Adrenal gland (tissue), 12 donors: ENCODE results near the gene SOST. TPM values are rescaled to one million over a fixed set of nuclear protein-coding genes. Genes with fewer than 3 reads are reported as not detected.

ENCODE experiments used
- DNase-seq, 7 donors: peaks; one replicate each; pipeline ENCODE4 v3.0.0-alpha.2; 2019 to 2020
- H3K27ac ChIP-seq, 5 donors: fragments of 200-600 bp; sonication (generic) in 4 of 5; 1 replicate in 3 of 5; 2 replicates in 2 of 5; pipeline versions ENCODE4 v1.5.1 to v1.8.0; 2016 to 2020; ENCODE audit warnings: mild to moderate bottlenecking in 1 of 5
- H3K27me3 ChIP-seq: fragments of 200-600 bp; 2 replicates; pipeline ENCODE4 v1.8.0; 2021
- H3K36me3 ChIP-seq, 2 donors: fragments of 200-600 bp; replicated peaks in 1 of 2; 1 replicate in 1 of 2; 2 replicates in 1 of 2; pipeline versions ENCODE4 v1.5.1 to v1.8.0; 2018 to 2022
- H3K4me1 ChIP-seq, 2 donors: fragments of 200-600 bp; replicated peaks in 1 of 2; 1 replicate in 1 of 2; 2 replicates in 1 of 2; pipeline versions ENCODE4 v1.5.1 to v1.8.0; 2018 to 2021
- H3K4me3 ChIP-seq, 4 donors: fragments of 200-600 bp; sonication (generic) in 3 of 4; one replicate each; pipeline ENCODE4 v1.5.1; 2016 to 2018
- H3K9me3 ChIP-seq, 3 donors: fragments of 200-600 bp; sonication (generic) in 1 of 3; replicated peaks in 1 of 3; 1 replicate in 2 of 3; 2 replicates in 1 of 3; pipeline versions ENCODE4 v1.5.1 to v1.8.0; 2016 to 2021
- CTCF ChIP-seq, 6 experiments: fragments of 450-650 bp in 4 of 6; fragments of 200-600 bp in 2 of 6; sonication (generic) in 1 of 6; IDR thresholded peaks; 1 replicate in 5 of 6; 2 replicates in 1 of 6; pipeline versions ENCODE4 v1.5.1 to v1.8.0; 2016 to 2021; ENCODE audit warnings: antibody characterized with exemption in 6 of 6, mild to moderate bottlenecking in 2 of 6, moderate library complexity in 1 of 6
- POLR2A ChIP-seq, 2 donors: fragments of 450-650 bp; IDR thresholded peaks; one replicate each; pipeline ENCODE4 v1.6.1; 2017; ENCODE audit warnings: antibody characterized with exemption in 2 of 2, mild to moderate bottlenecking in 2 of 2, moderate library complexity in 1 of 2
- WGBS, 4 donors: extraction: QIAGEN DNeasy Blood & Tissue Kit in 2 of 4; methylation state at CpG; one replicate each; pipeline versions ENCODE4 v1.1.5 to v1.1.7; 2013 to 2017; 5-methylcytosine and 5-hydroxymethylcytosine counted together
- intact Hi-C, 2 donors: fragments of 100-400 bp; cut with DNase I; formaldehyde crosslinking; loops; one replicate each; pipeline versions ENCODE4 v1.14.1 to v1.15.0; 2022 to 2023
- polyA plus RNA-seq, 3 donors: library from polyadenylated mRNA; stranded (reverse); fragments of 200-250 nt in 2 of 3; fragments of 350-450 nt in 1 of 3; fragmentation: Illumina TruSeq in 1 of 3; extraction: RNeasy Lipid Tissue Mini Kit (QIAGEN cat#74804) in 1 of 3; gene quantifications; one replicate each; pipeline ENCODE4 v1.2.3, GENCODE V29; 2013 to 2014
- total RNA-seq, 9 donors: library from RNA; depleted of rRNA in 4 of 9; stranded (reverse); fragments of >200 nt in 4 of 9; fragments of 120-200 nt in 1 of 9; fragmentation: NEBNext Ultra II Directional in 1 of 9; extraction: Animal tissue kit (Norgen Biotek cat#: 25700) in 1 of 9; gene quantifications; one replicate each; pipeline versions ENCODE4 v1.1.0 to v1.2.4, GENCODE V29; 2013 to 2023
- donor health status: healthy with polysubstance abuse.
- donor health status: Bipolar disorder and iron deficiency.
- donor health status: DM: yes; HTN: yes; CAD: no.
- donor health status: DM: no; HTN: no; CAD: no.
- donor health status: DM: no; HTN: no; CAD: no.
- donor health status: DM: yes; HTN: yes; CAD: no.

The SOST gene
- total and polyA plus RNA-seq, 12 donors, result not detected

GRCh38 chr17:43745541-43745940 is 13.1 kb downstream of the SOST start:
- Histone ChIP-seq H3K4me1 (peaks cover 0 to 7% of the 10 kb centered on the region in 2 donors), H3K9me3 (no peaks in the 10 kb centered on the region), H3K36me3 (no peaks in the 10 kb centered on the region), H3K4me3 (no peak overlapping the region), H3K27me3 (no peaks in the 10 kb centered on the region), H3K27ac (no peak overlapping the region)
- DNase-seq, result no peak
- intact Hi-C loops, result no loop called here
- WGBS, 4 donors, result 35 to 57% (median 44%) methylated on average over 6 of the region's 6 CpGs
- TF ChIP-seq CTCF (IDR thresholded peaks at IDR 0.05) (no peak), POLR2A (IDR thresholded peaks at IDR 0.05) (no peak)

GRCh38 chr17:43741636-43742035 is 17.0 kb downstream of the SOST start:
- 85 to 94% (median 88%) methylated on average over 5 of the region's 5 CpGs for WGBS, 4 donors
- TF ChIP-seq POLR2A (IDR thresholded peaks at IDR 0.05), result no peak
- no peak for TF ChIP-seq CTCF (IDR thresholded peaks at IDR 0.05)
- H3K4me3 ChIP-seq, result no peak overlapping the region
- no peaks in the 10 kb centered on the region for H3K27me3 ChIP-seq
- no peaks in the 10 kb centered on the region for H3K36me3 ChIP-seq
- intact Hi-C loops, result no loop called here
- peaks cover 0 to 7% of the 10 kb centered on the region in 2 donors for H3K4me1 ChIP-seq
- no peak for DNase-seq
- no peak overlapping the region for H3K27ac ChIP-seq
- no peaks in the 10 kb centered on the region for H3K9me3 ChIP-seq

GRCh38 chr17:43740541-43740940 is 18.1 kb downstream of the SOST start:
- Histone ChIP-seq H3K4me3 (no peak overlapping the region), H3K27me3 (no peaks in the 10 kb centered on the region), H3K27ac (no peak overlapping the region), H3K9me3 (no peaks in the 10 kb centered on the region), H3K36me3 (no peaks in the 10 kb centered on the region), H3K4me1 (no peaks in the 10 kb centered on the region)
- 81 to 96% (median 86%) methylated on average over 4 of the region's 4 CpGs for WGBS, 4 donors
- TF ChIP-seq POLR2A (IDR thresholded peaks at IDR 0.05), result no peak
- no peak for TF ChIP-seq CTCF (IDR thresholded peaks at IDR 0.05)
- no peak for DNase-seq
- intact Hi-C loops, result no loop called here

- Histone ChIP-seq H3K27me3 (no peaks in the 10 kb centered on the region), H3K36me3 (no peaks in the 10 kb centered on the region), H3K27ac (no peak overlapping the region), H3K4me1 (no peaks in the 10 kb centered on the region), H3K4me3 (no peak overlapping the region), H3K9me3 (no peaks in the 10 kb centered on the region)
- TF ChIP-seq CTCF (IDR thresholded peaks at IDR 0.05), result no peak
- TF ChIP-seq POLR2A (IDR thresholded peaks at IDR 0.05), result no peak
- DNase-seq, result no peak
- WGBS, 4 donors, result 83 to 90% (median 86%) methylated on average over 2 of the region's 2 CpGs
- intact Hi-C loops, result no loop called here
Measured at GRCh38 chr17:43737722-43738121, 20.9 kb downstream of the SOST start.
